ENCODE data around the gene KCNJ15. TPM values are rescaled to one million over a fixed set of nuclear protein-coding genes. Genes with fewer than 3 reads are reported as not detected.
"Not testable (repeated sequence)": the region's sequence is repeated elsewhere in the genome, so short reads cannot be mapped to it uniquely, and the experiment has no call there.

Gene KCNJ15
- polyA plus RNA-seq, 4 donors = 201 to 259 (median 226) TPM

DNA sequence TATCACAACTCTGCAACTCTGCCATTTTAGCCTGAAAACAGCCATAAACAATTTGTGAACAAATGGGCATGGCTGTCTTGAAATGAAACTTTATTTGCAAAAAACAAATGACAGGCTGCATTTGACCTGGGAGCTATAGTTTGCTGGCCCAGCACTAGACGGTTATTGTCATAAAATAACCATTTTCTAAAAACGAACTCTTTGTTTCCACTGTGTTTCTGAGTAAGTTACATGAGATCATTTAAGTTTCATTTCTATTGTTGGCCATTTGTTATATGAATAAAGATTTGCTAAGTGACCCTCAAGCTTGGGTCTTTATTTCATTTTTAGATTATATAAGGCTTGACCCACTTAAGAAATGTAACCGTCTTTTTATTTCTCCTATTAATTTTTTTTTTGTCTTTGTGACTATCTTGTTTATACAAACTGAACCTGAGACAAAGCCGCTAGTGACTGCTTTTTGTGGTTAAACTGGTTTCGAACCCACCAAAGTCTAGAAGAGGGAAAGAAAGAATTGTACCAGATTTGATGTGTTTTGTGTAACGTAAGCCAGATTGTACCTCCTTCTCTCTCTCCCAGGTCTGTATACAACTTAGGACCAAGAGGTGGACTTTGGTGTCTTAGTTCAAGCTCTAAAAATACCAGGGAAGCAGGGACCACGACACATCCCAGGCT is 12.9 kb upstream of the KCNJ15 start:
- no peak for DNase-seq (ENCODE audit: low read depth in 4 of 4, low spot score in 3 of 4)

GRCh38 chr21:38244407-38244787 is 12.4 kb upstream of the KCNJ15 start:
- no peak for DNase-seq (ENCODE audit: low read depth in 4 of 4, low spot score in 3 of 4)

DNA sequence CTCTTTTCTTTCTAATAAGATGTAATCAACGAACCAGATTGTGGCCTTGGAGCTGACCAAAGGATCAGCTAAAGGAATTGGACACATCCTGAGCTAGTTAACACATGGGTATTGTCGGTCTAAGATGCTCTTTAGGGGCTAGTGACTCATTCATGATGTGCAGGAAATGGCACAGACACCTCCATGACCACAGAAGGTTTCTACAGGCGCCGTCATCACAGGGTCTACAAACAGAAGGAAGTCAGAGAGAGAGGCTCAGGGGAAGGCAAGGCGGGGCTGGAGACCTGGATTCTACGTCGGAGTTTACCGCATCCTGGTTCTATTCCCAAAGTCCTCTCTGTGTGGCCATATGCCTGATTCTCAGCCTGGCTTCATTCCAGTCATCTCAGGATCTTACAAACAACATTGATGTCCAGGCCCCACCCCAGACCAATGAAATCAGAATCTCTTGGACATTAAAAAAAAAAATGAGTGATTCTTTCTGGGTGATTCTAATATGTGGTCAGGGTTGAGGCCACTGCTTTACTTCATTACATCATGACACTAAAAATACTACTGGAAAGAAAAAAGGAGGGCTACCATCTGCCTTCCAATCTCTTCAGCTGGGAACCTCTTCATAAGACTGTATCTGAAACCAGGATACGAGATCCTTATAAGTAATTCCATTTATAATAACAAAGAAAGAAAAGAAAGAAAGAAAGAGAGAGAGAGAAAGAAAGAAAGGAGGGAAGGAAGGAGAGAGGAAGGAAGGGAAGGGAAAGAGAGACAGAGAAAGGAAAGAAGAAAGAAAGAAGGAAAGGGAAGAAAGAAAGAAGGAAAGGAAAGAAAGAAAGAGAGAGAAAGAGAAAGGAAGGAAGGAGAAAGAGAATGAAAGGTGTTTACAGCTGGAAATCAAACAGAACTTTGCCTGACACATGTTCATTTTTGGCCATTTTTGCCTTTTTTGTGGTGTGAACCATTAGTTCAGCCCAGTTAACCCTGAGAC is 11.6 kb upstream of the KCNJ15 start:
- no peak for DNase-seq (ENCODE audit: low read depth in 4 of 4, low spot score in 3 of 4)

GRCh38 chr21:38246511-38246910 is 10.3 kb upstream of the KCNJ15 start:
- DNase-seq (ENCODE audit: low read depth in 4 of 4, low spot score in 3 of 4) = no peak

GRCh38 chr21:38247054-38247453 is 9.7 kb upstream of the KCNJ15 start:
- DNase-seq (ENCODE audit: low read depth in 4 of 4, low spot score in 3 of 4) = not testable (repeated sequence)

- DNase-seq (ENCODE audit: low read depth in 4 of 4, low spot score in 3 of 4) = no peak
These were observed 8.9 kb upstream of the KCNJ15 start for GRCh38 chr21:38247738-38248510.

DNA sequence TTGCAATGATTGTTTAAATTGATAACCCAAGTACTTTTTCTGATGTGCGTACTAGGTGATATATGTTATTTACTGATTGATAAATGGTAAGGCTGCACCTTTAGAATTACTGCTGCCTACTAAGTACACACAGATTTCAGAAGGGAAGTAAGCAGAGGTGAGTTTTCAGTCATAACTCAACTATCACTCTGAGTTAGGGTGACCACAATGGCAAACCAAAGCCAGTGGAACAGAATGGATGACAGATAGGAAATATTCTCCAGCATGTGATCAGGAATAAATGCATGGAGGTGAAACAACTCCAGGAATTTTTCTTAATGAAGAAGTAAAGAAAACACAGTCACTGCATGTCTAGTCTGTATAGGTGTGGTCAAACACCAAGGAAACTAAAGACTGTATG is 7.5 kb upstream of the KCNJ15 start:
- no peak for DNase-seq (ENCODE audit: low read depth in 4 of 4, low spot score in 3 of 4)

DNA sequence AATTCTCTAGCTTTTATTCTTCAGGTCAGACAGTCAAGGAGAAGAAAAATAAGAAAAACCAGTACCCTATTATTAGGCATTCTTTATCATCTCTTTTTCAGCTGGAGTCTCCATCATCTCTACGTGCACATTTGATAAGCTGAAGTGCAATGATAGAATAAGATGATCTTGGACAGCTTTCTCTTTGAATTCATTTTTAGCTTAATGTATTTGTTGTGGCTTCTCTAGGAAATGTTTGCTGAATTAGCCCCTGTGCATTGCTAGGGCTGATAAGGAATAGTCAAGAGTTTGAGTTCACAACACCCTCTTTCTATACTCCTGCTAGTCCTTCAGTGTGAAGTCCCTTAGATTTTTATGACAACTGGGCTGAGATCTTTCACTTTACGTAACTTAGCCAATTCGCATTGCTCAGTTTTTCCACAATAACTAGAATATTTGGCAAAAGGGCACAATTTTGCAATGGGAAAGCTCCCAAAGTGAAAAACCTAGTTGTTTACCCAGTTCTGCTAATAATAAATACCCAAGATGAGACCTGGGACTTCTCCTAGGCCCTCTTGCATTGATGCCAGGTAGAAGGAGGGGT is 7.0 kb upstream of the KCNJ15 start:
- no peak for DNase-seq (ENCODE audit: low read depth in 4 of 4, low spot score in 3 of 4)

DNA sequence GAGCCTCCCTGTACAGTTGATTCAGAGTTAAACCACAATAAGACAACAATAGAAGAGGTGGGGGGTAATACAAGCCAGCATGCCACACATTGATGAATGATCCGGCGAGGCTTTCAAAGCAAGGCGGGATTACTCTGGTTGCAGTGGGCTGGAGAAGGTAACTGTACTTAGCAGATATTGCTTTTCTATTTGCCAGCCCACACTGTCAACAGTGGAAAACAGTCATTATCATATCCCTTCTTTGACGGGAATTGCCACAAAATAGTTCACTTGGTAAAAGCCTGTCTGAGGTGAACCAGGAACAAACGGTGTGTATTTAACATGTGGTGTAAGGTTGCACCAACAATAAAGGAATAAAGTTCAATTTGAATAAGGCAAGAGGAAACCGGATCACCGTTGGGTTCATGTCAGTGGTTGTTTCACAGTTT is 5.8 kb upstream of the KCNJ15 start:
- DNase-seq (ENCODE audit: low read depth in 4 of 4, low spot score in 3 of 4) = no peak

DNA sequence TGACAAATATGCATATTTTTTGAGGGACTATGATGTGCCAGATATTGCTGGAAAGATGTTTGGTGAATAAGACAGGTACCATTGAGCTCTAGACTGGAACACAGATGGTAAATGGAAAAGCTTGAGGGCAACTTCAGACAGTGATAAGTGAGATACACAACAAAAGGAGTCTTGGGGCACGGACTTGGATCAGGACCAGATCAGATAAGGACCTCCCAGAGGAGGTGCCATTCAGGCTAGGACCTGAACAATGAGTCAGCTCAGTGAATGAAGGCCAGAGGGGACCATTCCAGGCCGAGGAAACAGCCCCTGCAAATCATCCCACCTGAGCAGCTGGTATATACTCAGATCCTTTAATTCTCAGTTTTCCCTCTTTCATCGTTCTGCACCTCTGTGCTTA is 1.8 kb upstream of the KCNJ15 start:
- DNase-seq (ENCODE audit: low read depth in 4 of 4, low spot score in 3 of 4) = no peak

DNA sequence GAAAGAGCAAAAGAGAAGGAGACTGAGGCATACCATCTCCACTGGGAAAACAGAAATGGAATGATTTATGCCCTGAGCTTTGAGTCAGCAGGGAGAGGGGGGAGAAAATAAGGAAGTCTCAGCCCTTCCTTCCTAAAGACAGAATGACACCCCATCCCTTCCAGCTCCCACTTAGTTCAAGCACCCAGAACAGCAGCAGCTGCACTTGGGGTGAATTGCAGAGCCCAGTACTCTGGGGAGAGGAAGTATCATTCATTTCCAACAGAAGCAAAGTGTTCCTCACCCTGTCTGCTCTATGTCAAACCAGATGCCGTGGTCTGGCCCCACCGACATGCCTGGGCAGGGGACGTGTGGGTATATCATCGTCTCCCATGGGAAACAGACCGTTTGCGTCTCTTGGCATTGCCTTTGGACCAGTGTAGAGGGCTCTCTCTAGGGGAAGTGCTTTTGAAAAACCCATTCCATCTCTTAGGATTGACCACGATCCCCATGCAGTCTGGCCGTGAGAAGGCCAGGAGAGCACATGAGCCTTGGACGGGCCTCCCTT is 1.1 kb upstream of the KCNJ15 start:
- DNase-seq (ENCODE audit: low read depth in 4 of 4, low spot score in 3 of 4) = no peak

- DNase-seq (ENCODE audit: low read depth in 4 of 4, low spot score in 3 of 4) = no peak
These were observed 876 bp downstream of the KCNJ15 start for GRCh38 chr21:38257667-38258066.

- no peak for DNase-seq (ENCODE audit: low read depth in 4 of 4, low spot score in 3 of 4)
These were observed 2.0 kb downstream of the KCNJ15 start for GRCh38 chr21:38258521-38259485.

GRCh38 chr21:38259665-38260064 is 2.9 kb downstream of the KCNJ15 start:
- no peak for DNase-seq (ENCODE audit: low read depth in 4 of 4, low spot score in 3 of 4)

DNA sequence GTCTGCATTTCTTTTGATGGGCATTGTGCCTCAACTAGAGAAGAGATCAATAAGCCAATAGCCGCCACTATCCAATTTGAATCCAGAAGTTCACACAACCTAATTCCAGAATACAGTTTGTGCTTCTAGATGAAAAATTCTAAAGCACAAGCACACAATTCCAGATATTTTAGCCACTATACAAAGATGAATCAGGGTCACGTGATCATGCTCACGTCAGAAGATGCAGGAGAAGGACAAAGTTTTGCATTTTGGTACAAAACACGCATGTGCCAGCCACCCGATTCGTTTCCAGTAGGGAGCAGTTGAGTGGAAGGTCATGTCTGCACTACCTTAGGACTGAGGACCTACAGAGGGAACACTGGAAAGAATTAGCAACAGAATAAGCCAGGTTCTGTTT is 3.6 kb downstream of the KCNJ15 start:
- no peak for DNase-seq (ENCODE audit: low read depth in 4 of 4, low spot score in 3 of 4)

- no peak for DNase-seq (ENCODE audit: low read depth in 4 of 4, low spot score in 3 of 4)
These were observed 5.1 kb downstream of the KCNJ15 start for GRCh38 chr21:38261851-38262250.

- DNase-seq (ENCODE audit: low read depth in 4 of 4, low spot score in 3 of 4) = no peak
These were observed 6.7 kb downstream of the KCNJ15 start for GRCh38 chr21:38263493-38263892.

DNA sequence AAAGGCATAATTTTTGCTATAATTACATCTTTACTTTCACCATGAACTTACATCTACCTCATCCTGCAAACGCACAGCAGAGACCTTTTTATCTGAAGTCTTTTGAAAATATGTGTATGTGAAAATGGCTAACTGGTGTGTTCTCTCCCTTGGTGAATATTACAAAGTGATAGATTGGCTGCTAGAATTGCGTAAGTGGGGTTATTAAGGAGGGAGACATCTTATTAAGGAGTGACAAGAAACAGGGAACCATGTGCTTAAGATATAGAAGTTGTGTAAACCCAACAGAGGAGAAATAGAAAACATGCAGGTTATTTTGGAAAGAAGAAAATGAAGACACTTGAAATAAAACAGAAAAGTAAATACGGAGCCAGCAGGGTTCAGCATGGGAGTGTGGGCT is 7.8 kb downstream of the KCNJ15 start:
- DNase-seq (ENCODE audit: low read depth in 4 of 4, low spot score in 3 of 4) = no peak

- DNase-seq (ENCODE audit: low read depth in 4 of 4, low spot score in 3 of 4) = no peak
These were observed 8.4 kb downstream of the KCNJ15 start for GRCh38 chr21:38265166-38265565.
